HepG2 (cell line): ENCODE data around the gene COA5. TPM values are rescaled to one million over a fixed set of nuclear protein-coding genes. Genes with fewer than 3 reads are reported as not detected.

Source experiments
- ATAC-seq: fragments of 200-7000 bp; cut with Tn5 transposase; 3 replicates; pipeline ENCODE4 v1.9.1; 2020; ENCODE audit warnings: mild to moderate bottlenecking, moderate library complexity
- BruUV-seq: library from RNA; stranded (reverse); fragments of 400-500 nt; replicated peaks from 2 replicates; lab custom pipeline; 2021; lab: Mats Ljungman, UMichigan
- CTCF ChIA-PET: fragments of 300-600 bp; formaldehyde crosslinking; extraction: SDS; loops from one replicate; lab custom pipeline; 2021; ENCODE audit warnings: low total read pairs, inconsistent platforms, low intra/inter-chr PET ratio; lab: Yijun Ruan, JAX
- POLR2A ChIA-PET: fragments of 350-600 bp; sonication (Branson Sonifier 250); formaldehyde crosslinking; loops from one replicate; lab custom pipeline; 2020; ENCODE audit warnings: antibody characterized with exemption, inconsistent platforms; lab: Yijun Ruan, JAX
- DNase-seq: peaks from one replicate; pipeline ENCODE4 v3.0.0-alpha.2; 2015; ENCODE audit warnings: low spot score
- FAIRE-seq: peaks from 3 replicates; lab custom pipeline; 2011; peaks lifted over from hg19 to GRCh38; lab: Jason Lieb, UNC
- H2AFZ ChIP-seq: one replicate; pipeline ENCODE4 v1.6.1; 2011; ENCODE audit warnings: low read length, inconsistent platforms
- H3K27ac ChIP-seq: fragments of 300-600 bp; 3 replicates; pipeline ENCODE4 v1.8.0; 2011; ENCODE audit warnings: mixed run types, mild to moderate bottlenecking, mixed read lengths, low read length, inconsistent platforms; ENCODE audit not compliant: insufficient read depth; ENCODE audit errors: extremely low read length
- H3K27me3 ChIP-seq, 2 experiments: fragments of 200-600 bp in 1 of 2; 2 replicates in 1 of 2; 3 replicates in 1 of 2; pipeline versions ENCODE4 v1.6.0 to v1.8.0; 2011; ENCODE audit warnings: low read length in 2 of 2, mild to moderate bottlenecking in 2 of 2, moderate library complexity in 2 of 2, inconsistent platforms in 1 of 2; ENCODE audit not compliant: insufficient read depth in 2 of 2, control insufficient read depth in 1 of 2
- H3K36me3 ChIP-seq, 2 experiments: fragments of 200-600 bp in 1 of 2; replicated peaks in 1 of 2; 2 replicates in 1 of 2; 3 replicates in 1 of 2; pipeline versions ENCODE4 v1.5.1 to v1.8.0; 2011; ENCODE audit warnings: low read length in 2 of 2, inconsistent platforms in 1 of 2; ENCODE audit not compliant: insufficient read depth in 2 of 2, control insufficient read depth in 1 of 2
- H3K4me1 ChIP-seq: 2 replicates; pipeline ENCODE4 v1.5.1; 2012; ENCODE audit warnings: low read length, inconsistent platforms; ENCODE audit not compliant: insufficient read depth
- H3K4me2 ChIP-seq: 2 replicates; pipeline ENCODE4 v1.6.0; 2011; ENCODE audit warnings: low read depth, low read length, inconsistent platforms
- H3K4me3 ChIP-seq, 3 experiments: fragments of 200-600 bp in 1 of 3; sonication (generic), shearing (Covaris generic) in 1 of 3; replicated peaks in 1 of 3; 2 replicates each; pipeline ENCODE4 v1.5.1; 2011 to 2016; ENCODE audit warnings: low read length in 3 of 3, inconsistent platforms in 2 of 3, low read depth in 2 of 3, mild to moderate bottlenecking in 2 of 3, control low read depth in 1 of 3, mixed read lengths in 1 of 3; ENCODE audit not compliant: insufficient read depth in 1 of 3
- H3K79me2 ChIP-seq: one replicate; pipeline ENCODE4 v1.6.1; 2011; ENCODE audit warnings: low read length, inconsistent platforms; ENCODE audit not compliant: insufficient read depth
- H3K9ac ChIP-seq: 2 replicates; pipeline ENCODE4 v1.6.0; 2011; ENCODE audit warnings: mild to moderate bottlenecking, low read depth, low read length, inconsistent platforms; ENCODE audit not compliant: insufficient read depth
- H3K9me3 ChIP-seq: 2 replicates; pipeline ENCODE4 v1.5.1; 2012; ENCODE audit warnings: mild to moderate bottlenecking, low read length
- H4K20me1 ChIP-seq: 2 replicates; pipeline ENCODE4 v1.6.0; 2011; ENCODE audit warnings: inconsistent platforms, mild to moderate bottlenecking, low read length, moderate library complexity; ENCODE audit not compliant: insufficient read depth
- KAT7 ChIP-seq: IDR thresholded peaks from 2 replicates; pipeline ENCODE4 v1.6.1; 2018; ENCODE audit warnings: borderline replicate concordance, missing compliant biosample characterization
- MED1 ChIP-seq: sonication (generic); formaldehyde crosslinking; IDR thresholded peaks from 2 replicates; pipeline ENCODE4 v1.4.0; 2020; ENCODE audit warnings: missing genetic modification reagents
- SIX4 ChIP-seq: sonication (generic); formaldehyde crosslinking; IDR thresholded peaks from 2 replicates; pipeline ENCODE4 v1.4.0; 2020; ENCODE audit warnings: missing genetic modification reagents
- ZNF138 ChIP-seq: sonication (generic); formaldehyde crosslinking; IDR thresholded peaks from 2 replicates; pipeline ENCODE4 v1.5.0; 2020; ENCODE audit warnings: mild to moderate bottlenecking, low read depth, missing genetic modification reagents
- ZNF160 ChIP-seq: sonication (generic); formaldehyde crosslinking; IDR thresholded peaks from 2 replicates; pipeline ENCODE4 v1.8.0; 2022; ENCODE audit warnings: mild to moderate bottlenecking, inconsistent platforms, missing genetic modification reagents
- WGBS: methylation state at CpG from one replicate; pipeline ENCODE4 v1.1.6; 2017; ENCODE audit warnings: low lambda C conversion rate; 5-methylcytosine and 5-hydroxymethylcytosine counted together
- in situ Hi-C: cut with HindIII; loops from 2 replicates; pipeline ENCODE4 v1.10.0; 2017; ENCODE audit warnings: low pct_unique_long_range_greater_than_20kb; ENCODE audit not compliant: extremely low pct_ligation_motif_present
- intact Hi-C: fragments of 100-400 bp; cut with micrococcal nuclease; formaldehyde crosslinking; loops from one replicate; pipeline ENCODE4 v1.10.0; 2022; ENCODE audit not compliant: unreplicated experiment
- polyA plus RNA-seq, 8 experiments: library from polyadenylated mRNA; depleted of rRNA in 3 of 8; stranded (reverse) in 7 of 8; unstranded in 1 of 8; fragments of >200 nt; fragmentation: Illumina TruSeq in 4 of 8; extraction: Trizol in 4 of 8; gene quantifications; 2 replicates each; pipeline versions ENCODE4 v1.2.1 to v1.2.3, GENCODE V29; 2011 to 2016; ENCODE audit warnings: low read depth in 4 of 8, missing spikeins in 1 of 8, mixed read lengths in 1 of 8; ENCODE audit not compliant: insufficient read depth in 1 of 8
- total RNA-seq, 5 experiments: library from RNA; depleted of rRNA; stranded (reverse); fragments of >200 nt; fragmentation: Illumina TruSeq; extraction: Trizol; gene quantifications; 2 replicates each; pipeline ENCODE4 v1.2.3, GENCODE V29; 2016; ENCODE audit warnings: low read depth in 1 of 5

The COA5 gene
- total and polyA plus RNA-seq, 2 of the 13 experiments (the other 11 are each of a cell fraction or from before 2014, with no cell fraction given): 43.6 to 64.5 TPM

- Histone ChIP-seq H3K27ac (no peak overlapping the region), H3K9me3 (no peaks in the 10 kb centered on the region), H3K27me3 (no peaks in the 10 kb centered on the region), H3K4me3 (no peak overlapping the region), H3K79me2 (no peaks in the 10 kb centered on the region), H4K20me1 (no peaks in the 10 kb centered on the region), H3K9ac (no peak overlapping the region), H2AFZ (no peak overlapping the region), H3K36me3 (peaks cover 13 to 28% of the 10 kb centered on the region in 2 experiments; a peak in 4 of 5 replicates), H3K4me2 (no peak overlapping the region), H3K4me1 (peaks cover 10% of the 10 kb centered on the region; the same call in 1 of the 2 replicates)
- ATAC-seq: no peak
- DNase-seq: no peak
- FAIRE-seq: no peak
- CTCF ChIA-PET: no interaction called here
- in situ Hi-C loops: no loop called here
- WGBS: 95% methylated on average over 13 of the region's 13 CpGs
- BruUV-seq: no TSS peak
- intact Hi-C loops: no loop called here
- POLR2A ChIA-PET: no interaction called here
- no peak for TF ChIP-seq SIX4 (CRISPR knock-in tag)
- TF ChIP-seq ZNF138: no peak
- no peak for TF ChIP-seq KAT7 (CRISPR knock-in tag)
Observed at GRCh38 chr2:98563394-98563793, 44.9 kb downstream of the COA5 start.

GRCh38 chr2:98561902-98562695 lies 46.2 kb downstream of the COA5 start:
- TF ChIP-seq MED1 (CRISPR knock-in tag) (no peak), ZNF160 (no peak)
- intact Hi-C loops: no loop called here
- Histone ChIP-seq H4K20me1 (no peaks in the 10 kb centered on the region), H3K79me2 (no peaks in the 10 kb centered on the region), H3K36me3 (peaks cover 13 to 23% of the 10 kb centered on the region in 2 experiments; a peak in 3 of 5 replicates), H3K27me3 (no peaks in the 10 kb centered on the region), H3K4me3 (no peak overlapping the region), H3K9ac (no peak overlapping the region), H2AFZ (no peak overlapping the region), H3K27ac (no peak overlapping the region), H3K4me2 (no peak overlapping the region), H3K4me1 (peaks cover 10% of the 10 kb centered on the region; the same call in 1 of the 2 replicates), H3K9me3 (no peaks in the 10 kb centered on the region)
- in situ Hi-C loops: no loop called here
- DNase-seq: no peak
- no TSS peak for BruUV-seq
- ChIA-PET CTCF (no interaction called here), POLR2A (no interaction called here)
- ATAC-seq: no peak
- 96% methylated on average over 13 of the region's 13 CpGs for WGBS
- no peak for FAIRE-seq
